PC-9 (cell line): Measurements from ENCODE around the gene APMAP.
"Not testable (repeated sequence)": the region's sequence is repeated elsewhere in the genome, so short reads cannot be mapped to it uniquely, and the experiment has no call there.

Source experiments
- CTCF ChIP-seq: fragments of 200-600 bp; sonication (generic); conservative IDR thresholded peaks from 2 replicates; pipeline ENCODE4 v1.6.1; 2017; ENCODE audit warnings: mixed run types, antibody characterized with exemption, mild to moderate bottlenecking, moderate library complexity
- EZH2 ChIP-seq: fragments of 200-600 bp; sonication (generic); IDR thresholded peaks from 2 replicates; pipeline ENCODE4 v1.8.0; 2017; ENCODE audit warnings: antibody characterized with exemption, low read depth

GRCh38 chr20:24929867-24930723, 62.5 kb downstream of the APMAP start:
- not testable (repeated sequence) for TF ChIP-seq EZH2, CTCF
